Bone marrow (tissue), 2 donors: ENCODE data around the gene KIF1C.
"Not testable (repeated sequence)": the region's sequence is repeated elsewhere in the genome, so short reads cannot be mapped to it uniquely, and the experiment has no call there.

ENCODE experiments used
- DNase-seq, 2 donors: peaks; one replicate each; lab custom pipeline; 2025; lab: John Stamatoyannopoulos, UW

The KIF1C gene

GRCh38 chr17:5044630-5045029, 46.9 kb downstream of the KIF1C start:
- no peak for DNase-seq

GRCh38 chr17:5045496-5045895, 47.7 kb downstream of the KIF1C start:
- no peak for DNase-seq

- no peak for DNase-seq
These were observed 49.7 kb downstream of the KIF1C start for GRCh38 chr17:5047446-5047845.

GRCh38 chr17:5049314-5049841, 51.6 kb downstream of the KIF1C start:
- DNase-seq = no peak

- DNase-seq = no peak
These were observed 52.5 kb downstream of the KIF1C start for GRCh38 chr17:5050278-5050677.

- no peak for DNase-seq
These were observed 57.8 kb downstream of the KIF1C start for GRCh38 chr17:5055543-5055942.

- DNase-seq = no peak
These were observed 67.5 kb downstream of the KIF1C start for GRCh38 chr17:5065227-5065744.

GRCh38 chr17:5068236-5068635, 70.5 kb downstream of the KIF1C start:
- DNase-seq = no peak

- no peak for DNase-seq
These were observed 72.0 kb downstream of the KIF1C start for GRCh38 chr17:5069724-5070123.

GRCh38 chr17:5075472-5075871, 77.7 kb downstream of the KIF1C start:
- DNase-seq = not testable (repeated sequence)

- not testable (repeated sequence) for DNase-seq
These were observed 79.5 kb downstream of the KIF1C start for GRCh38 chr17:5077275-5077674.

GRCh38 chr17:5077781-5078105, 80.0 kb downstream of the KIF1C start:
- no peak for DNase-seq
